ENCODE results near the gene TIE1. TPM values are rescaled to one million over a fixed set of nuclear protein-coding genes. Genes with fewer than 3 reads are reported as not detected.

The TIE1 gene
- total RNA-seq, 1 experiment from 2014 or later, result not detected

DNA sequence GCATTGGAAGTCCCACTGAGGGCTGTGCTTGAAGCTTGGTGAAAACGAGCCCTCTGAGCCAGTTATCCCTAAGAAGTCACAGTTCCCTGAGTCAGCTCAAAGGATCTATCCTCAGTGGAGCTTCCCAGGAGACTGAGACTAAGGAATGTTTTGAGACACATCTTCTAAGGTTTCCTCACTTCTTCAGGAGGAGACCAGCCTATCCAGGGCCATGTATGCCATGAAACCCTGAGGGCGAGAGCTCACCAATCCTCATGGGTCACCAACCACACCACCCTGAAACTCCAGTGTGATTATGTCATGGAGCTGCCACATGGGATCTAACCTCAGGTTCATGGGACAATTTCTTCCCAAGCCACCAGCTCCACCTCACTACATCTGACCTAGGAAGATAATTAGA, 7.6 kb upstream of the TIE1 start:
- BruUV-seq (replicated peaks), result no TSS peak
- ChIA-PET POLR2A (ENCODE audit: low non-redundant PET) (no interaction called here), CTCF (no interaction called here)
- Histone ChIP-seq H3K4me1 (ENCODE audit: insufficient read depth, low read length, poor library complexity, severe bottlenecking) (no peaks in the 10 kb centered on the region), H3K36me3 (ENCODE audit: insufficient read depth, low read length, poor library complexity, severe bottlenecking) (no peaks in the 10 kb centered on the region), H3K9me3 (ENCODE audit: low read depth, low read length, poor library complexity, severe bottlenecking) (no peaks in the 10 kb centered on the region), H3K4me3 (ENCODE audit: low read depth, low read length, poor library complexity, severe bottlenecking) (no peak overlapping the region), H3K27me3 (replicated peaks; ENCODE audit: insufficient read depth, low read depth, low read length, poor library complexity) (no peaks in the 10 kb centered on the region), H3K27ac (ENCODE audit: low read depth, low read length, poor library complexity, severe bottlenecking) (no peak overlapping the region)
- TF ChIP-seq, protein P1, sequence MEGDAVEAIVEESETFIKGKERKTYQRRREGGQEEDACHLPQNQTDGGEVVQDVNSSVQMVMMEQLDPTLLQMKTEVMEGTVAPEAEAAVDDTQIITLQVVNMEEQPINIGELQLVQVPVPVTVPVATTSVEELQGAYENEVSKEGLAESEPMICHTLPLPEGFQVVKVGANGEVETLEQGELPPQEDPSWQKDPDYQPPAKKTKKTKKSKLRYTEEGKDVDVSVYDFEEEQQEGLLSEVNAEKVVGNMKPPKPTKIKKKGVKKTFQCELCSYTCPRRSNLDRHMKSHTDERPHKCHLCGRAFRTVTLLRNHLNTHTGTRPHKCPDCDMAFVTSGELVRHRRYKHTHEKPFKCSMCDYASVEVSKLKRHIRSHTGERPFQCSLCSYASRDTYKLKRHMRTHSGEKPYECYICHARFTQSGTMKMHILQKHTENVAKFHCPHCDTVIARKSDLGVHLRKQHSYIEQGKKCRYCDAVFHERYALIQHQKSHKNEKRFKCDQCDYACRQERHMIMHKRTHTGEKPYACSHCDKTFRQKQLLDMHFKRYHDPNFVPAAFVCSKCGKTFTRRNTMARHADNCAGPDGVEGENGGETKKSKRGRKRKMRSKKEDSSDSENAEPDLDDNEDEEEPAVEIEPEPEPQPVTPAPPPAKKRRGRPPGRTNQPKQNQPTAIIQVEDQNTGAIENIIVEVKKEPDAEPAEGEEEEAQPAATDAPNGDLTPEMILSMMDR (conservative IDR thresholded peaks at IDR 0.05; ENCODE audit: low read depth, low read length), result no peak
- no peak for TF ChIP-seq EZH2 (IDR thresholded peaks at IDR 0.05; ENCODE audit: borderline replicate concordance, low read depth, low read length, poor library complexity, severe bottlenecking)
- intact Hi-C loops (cut with micrococcal nuclease; ENCODE audit: unreplicated experiment), result no loop called here
- DNase-seq (ENCODE audit: low spot score), result no peak

DNA sequence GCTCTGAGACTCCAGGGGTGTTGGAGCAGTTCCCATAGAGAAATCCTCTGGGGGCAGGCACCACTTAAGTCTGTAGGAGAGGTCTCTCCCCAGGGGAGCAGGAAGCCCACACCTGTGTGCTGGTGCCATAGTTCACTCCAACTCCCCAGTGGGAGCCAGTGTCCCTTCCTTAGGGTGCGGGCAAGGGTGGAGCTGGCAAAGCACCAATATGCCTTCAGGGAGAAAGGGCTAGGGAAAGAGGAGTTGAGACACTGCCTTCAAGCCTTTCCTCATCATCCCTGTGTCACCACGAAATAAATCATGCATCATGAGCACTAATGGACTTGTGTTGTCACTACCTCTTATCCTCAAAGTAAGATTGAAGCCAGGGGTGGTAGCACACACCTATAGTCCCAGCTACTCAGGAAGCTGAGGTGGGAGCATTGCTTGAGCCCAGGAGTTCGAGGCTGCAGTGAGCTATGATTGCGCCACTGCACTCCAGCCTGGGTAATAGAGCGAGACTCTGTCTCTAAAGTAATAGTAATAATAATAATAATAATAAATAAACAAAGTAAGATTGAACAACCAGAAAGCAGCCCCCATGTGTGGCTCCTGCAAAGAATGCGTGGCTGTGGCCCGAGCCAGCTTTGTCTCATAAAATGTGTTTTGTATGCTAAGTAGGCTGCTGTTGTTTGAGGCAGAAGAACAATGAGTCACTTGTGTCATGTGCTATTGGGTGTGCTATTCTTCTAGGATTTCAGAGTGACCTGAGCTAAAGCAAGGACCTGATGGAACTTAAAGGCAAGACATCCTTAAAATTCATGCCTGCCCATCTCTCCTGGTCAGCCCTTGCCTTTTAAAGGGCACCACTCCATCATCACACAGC, 6.7 kb upstream of the TIE1 start:
- no TSS peak for BruUV-seq (replicated peaks)
- no peaks in the 10 kb centered on the region for H3K27me3 ChIP-seq (replicated peaks; ENCODE audit: insufficient read depth, low read depth, low read length, poor library complexity)
- POLR2A ChIA-PET (ENCODE audit: low non-redundant PET), result no interaction called here

DNA sequence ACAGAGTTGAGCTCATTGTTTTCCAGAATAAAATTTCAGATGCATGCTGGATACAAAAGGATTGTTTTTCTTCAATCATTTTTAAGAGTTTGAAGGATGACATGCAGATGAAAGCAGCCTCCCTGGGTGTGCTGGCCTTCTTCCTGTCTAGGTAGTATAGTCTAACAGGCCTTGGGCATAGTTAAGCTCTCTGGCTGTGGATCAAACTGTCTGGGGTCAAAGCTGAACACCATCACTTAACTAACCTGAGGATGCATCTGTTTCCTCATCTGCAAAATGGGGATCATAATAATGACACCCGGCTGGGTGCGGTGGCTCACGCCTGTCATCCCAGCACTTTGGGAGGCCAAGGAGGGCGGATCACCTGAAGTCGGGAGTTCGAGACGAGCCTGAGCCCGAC, 6.0 kb upstream of the TIE1 start:
- Histone ChIP-seq H3K4me1 (ENCODE audit: insufficient read depth, low read length, poor library complexity, severe bottlenecking) (no peaks in the 10 kb centered on the region), H3K36me3 (ENCODE audit: insufficient read depth, low read length, poor library complexity, severe bottlenecking) (no peaks in the 10 kb centered on the region), H3K9me3 (ENCODE audit: low read depth, low read length, poor library complexity, severe bottlenecking) (no peaks in the 10 kb centered on the region), H3K27ac (ENCODE audit: low read depth, low read length, poor library complexity, severe bottlenecking) (no peak overlapping the region), H3K4me3 (ENCODE audit: low read depth, low read length, poor library complexity, severe bottlenecking) (no peak overlapping the region), H3K27me3 (replicated peaks; ENCODE audit: insufficient read depth, low read depth, low read length, poor library complexity) (no peaks in the 10 kb centered on the region)
- BruUV-seq (replicated peaks), result no TSS peak
- no peak for DNase-seq (ENCODE audit: low spot score)
- ChIA-PET CTCF (no interaction called here), POLR2A (ENCODE audit: low non-redundant PET) (no interaction called here)
- TF ChIP-seq, protein P1 (conservative IDR thresholded peaks at IDR 0.05; ENCODE audit: low read depth, low read length), result no peak
- no peak for TF ChIP-seq EZH2 (IDR thresholded peaks at IDR 0.05; ENCODE audit: borderline replicate concordance, low read depth, low read length, poor library complexity, severe bottlenecking)
- intact Hi-C loops (cut with micrococcal nuclease; ENCODE audit: unreplicated experiment), result no loop called here

More for the DNA sequence above, 6.7 kb upstream of the TIE1 start:
- CTCF ChIA-PET, result no interaction called here
- no peaks in the 10 kb centered on the region for H3K9me3 ChIP-seq (ENCODE audit: low read depth, low read length, poor library complexity, severe bottlenecking)
- DNase-seq (ENCODE audit: low spot score), result no peak
- no peak overlapping the region for H3K4me3 ChIP-seq (ENCODE audit: low read depth, low read length, poor library complexity, severe bottlenecking)
- H3K4me1 ChIP-seq (ENCODE audit: insufficient read depth, low read length, poor library complexity, severe bottlenecking), result no peaks in the 10 kb centered on the region
- no peaks in the 10 kb centered on the region for H3K36me3 ChIP-seq (ENCODE audit: insufficient read depth, low read length, poor library complexity, severe bottlenecking)
- H3K27ac ChIP-seq (ENCODE audit: low read depth, low read length, poor library complexity, severe bottlenecking), result no peak overlapping the region
- intact Hi-C loops (cut with micrococcal nuclease; ENCODE audit: unreplicated experiment), result no loop called here
- TF ChIP-seq, protein P1 (conservative IDR thresholded peaks at IDR 0.05; ENCODE audit: low read depth, low read length), result no peak
- TF ChIP-seq EZH2 (IDR thresholded peaks at IDR 0.05; ENCODE audit: borderline replicate concordance, low read depth, low read length, poor library complexity, severe bottlenecking), result no peak
